ENCODE measurements around the gene PNPLA4. TPM values are rescaled to one million over a fixed set of nuclear protein-coding genes. Genes with fewer than 3 reads are reported as not detected.

Gene PNPLA4
- total RNA-seq, 2 donors from 2014 or later, result 5.7 to 19.4 TPM

- H3K4me1 ChIP-seq, result no peaks in the 10 kb centered on the region
- H3K27ac ChIP-seq, result no peak overlapping the region
- DNase-seq (no peak), ATAC-seq (no peak)
- 35 to 38% methylated on average over 1 of the region's 1 CpG for WGBS, 2 donors
- no peak overlapping the region for H3K4me3 ChIP-seq
- intact Hi-C loops (cut with DNase I), result no loop called here
- no peak for TF ChIP-seq POLR2A (IDR thresholded peaks at IDR 0.05)
- TF ChIP-seq, protein P1, sequence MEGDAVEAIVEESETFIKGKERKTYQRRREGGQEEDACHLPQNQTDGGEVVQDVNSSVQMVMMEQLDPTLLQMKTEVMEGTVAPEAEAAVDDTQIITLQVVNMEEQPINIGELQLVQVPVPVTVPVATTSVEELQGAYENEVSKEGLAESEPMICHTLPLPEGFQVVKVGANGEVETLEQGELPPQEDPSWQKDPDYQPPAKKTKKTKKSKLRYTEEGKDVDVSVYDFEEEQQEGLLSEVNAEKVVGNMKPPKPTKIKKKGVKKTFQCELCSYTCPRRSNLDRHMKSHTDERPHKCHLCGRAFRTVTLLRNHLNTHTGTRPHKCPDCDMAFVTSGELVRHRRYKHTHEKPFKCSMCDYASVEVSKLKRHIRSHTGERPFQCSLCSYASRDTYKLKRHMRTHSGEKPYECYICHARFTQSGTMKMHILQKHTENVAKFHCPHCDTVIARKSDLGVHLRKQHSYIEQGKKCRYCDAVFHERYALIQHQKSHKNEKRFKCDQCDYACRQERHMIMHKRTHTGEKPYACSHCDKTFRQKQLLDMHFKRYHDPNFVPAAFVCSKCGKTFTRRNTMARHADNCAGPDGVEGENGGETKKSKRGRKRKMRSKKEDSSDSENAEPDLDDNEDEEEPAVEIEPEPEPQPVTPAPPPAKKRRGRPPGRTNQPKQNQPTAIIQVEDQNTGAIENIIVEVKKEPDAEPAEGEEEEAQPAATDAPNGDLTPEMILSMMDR (IDR thresholded peaks at IDR 0.05), result no peak
- H3K9me3 ChIP-seq, result no peaks in the 10 kb centered on the region
- no peaks in the 10 kb centered on the region for H3K27me3 ChIP-seq
- H3K36me3 ChIP-seq (replicated peaks in 1 of 2; ENCODE audit: insufficient read depth in 1 of 2, low read depth in 2 of 2), result no peaks in the 10 kb centered on the region
Observed at GRCh38 chrX:7960246-7960645, 33.0 kb upstream of the PNPLA4 start.

DNA sequence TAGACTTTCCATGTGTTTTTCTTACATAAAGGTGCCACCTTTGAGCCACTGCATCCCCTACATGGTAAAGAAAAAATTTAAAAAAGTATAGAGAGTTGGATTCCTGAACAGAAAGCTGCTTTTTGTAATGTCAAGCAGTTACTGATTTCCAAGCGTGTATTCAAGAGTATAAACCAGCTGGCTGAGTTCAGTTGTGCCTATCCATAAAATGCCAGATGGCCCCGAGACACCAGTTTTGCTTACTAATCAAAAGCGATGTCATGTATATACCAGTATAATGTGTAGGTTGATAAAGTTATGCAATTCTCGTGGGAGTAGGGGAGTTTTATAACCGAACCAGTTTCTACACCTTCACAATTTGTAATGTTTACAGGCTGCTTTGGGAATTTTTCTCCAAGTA is 26.2 kb upstream of the PNPLA4 start:
- no peaks in the 10 kb centered on the region for H3K36me3 ChIP-seq (replicated peaks in 1 of 2; ENCODE audit: insufficient read depth in 1 of 2, low read depth in 2 of 2)
- no peak overlapping the region for H3K27ac ChIP-seq
- TF ChIP-seq, protein P1 (IDR thresholded peaks at IDR 0.05), result no peak
- no peak for TF ChIP-seq POLR2A (IDR thresholded peaks at IDR 0.05)
- no peaks in the 10 kb centered on the region for H3K27me3 ChIP-seq
- 77 to 84% methylated on average over 5 of the region's 5 CpGs for WGBS, 2 donors
- H3K4me3 ChIP-seq, result no peak overlapping the region
- ATAC-seq (no peak), DNase-seq (no peak)
- H3K9me3 ChIP-seq, result no peaks in the 10 kb centered on the region
- H3K4me1 ChIP-seq, result no peaks in the 10 kb centered on the region
- intact Hi-C loops (cut with DNase I), result no loop called here

DNA sequence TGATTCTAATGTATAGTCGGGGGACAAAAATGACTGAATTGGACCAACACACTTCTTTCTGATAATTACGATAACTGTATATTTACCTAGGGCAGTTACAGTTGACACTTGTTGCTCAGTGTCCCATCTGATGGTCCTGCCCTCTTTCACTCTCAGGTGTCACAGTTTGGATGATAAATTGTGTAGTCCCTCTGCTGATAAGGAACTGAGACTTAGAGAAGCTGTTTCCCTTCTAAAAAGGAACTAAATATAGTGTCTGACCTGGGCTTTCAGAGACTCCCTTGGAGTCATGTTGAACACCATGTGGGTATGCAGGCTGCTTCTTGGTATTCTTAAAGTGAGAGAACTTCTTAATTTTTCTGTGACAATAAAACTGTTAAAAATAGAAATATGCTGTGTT is 23.7 kb upstream of the PNPLA4 start:
- Histone ChIP-seq H3K27me3 (no peaks in the 10 kb centered on the region), H3K27ac (no peak overlapping the region), H3K9me3 (no peaks in the 10 kb centered on the region), H3K36me3 (replicated peaks in 1 of 2; ENCODE audit: insufficient read depth in 1 of 2, low read depth in 2 of 2) (no peaks in the 10 kb centered on the region), H3K4me1 (no peaks in the 10 kb centered on the region), H3K4me3 (no peak overlapping the region)
- WGBS, 2 donors, result 65 to 68% methylated on average over 2 of the region's 2 CpGs
- ATAC-seq (no peak), DNase-seq (no peak)
- TF ChIP-seq, protein P1 (IDR thresholded peaks at IDR 0.05), result no peak
- no peak for TF ChIP-seq POLR2A (IDR thresholded peaks at IDR 0.05)
- intact Hi-C loops (cut with DNase I), result no loop called here

DNA sequence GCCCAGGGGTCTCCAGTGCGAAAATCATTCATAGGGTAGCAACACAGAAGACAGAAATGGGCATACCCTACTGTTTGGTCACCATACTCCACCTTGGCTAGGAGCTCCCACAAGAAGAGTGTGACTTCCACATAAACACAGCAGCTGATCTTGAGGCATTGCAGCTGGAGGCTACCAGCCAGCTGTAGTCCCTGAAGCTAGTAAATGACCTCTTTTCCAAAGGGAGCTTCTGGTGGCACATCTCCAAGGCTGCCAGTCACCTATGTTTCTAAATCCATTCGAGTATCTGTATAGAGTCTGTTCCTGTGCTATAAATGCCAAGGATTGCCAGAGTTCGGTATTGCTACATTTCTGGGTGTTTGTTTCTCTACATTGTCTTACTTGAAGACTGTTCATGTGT is 21.3 kb upstream of the PNPLA4 start:
- Histone ChIP-seq H3K9me3 (no peaks in the 10 kb centered on the region), H3K4me3 (no peak overlapping the region), H3K4me1 (no peaks in the 10 kb centered on the region), H3K27me3 (no peaks in the 10 kb centered on the region), H3K36me3 (replicated peaks in 1 of 2; ENCODE audit: insufficient read depth in 1 of 2, low read depth in 2 of 2) (no peaks in the 10 kb centered on the region), H3K27ac (no peak overlapping the region)
- WGBS, 2 donors, result 71 to 79% methylated on average over 3 of the region's 3 CpGs
- DNase-seq (no peak), ATAC-seq (no peak)
- intact Hi-C loops (cut with DNase I), result no loop called here
- no peak for TF ChIP-seq POLR2A (IDR thresholded peaks at IDR 0.05)
- TF ChIP-seq, protein P1 (IDR thresholded peaks at IDR 0.05), result no peak

DNA sequence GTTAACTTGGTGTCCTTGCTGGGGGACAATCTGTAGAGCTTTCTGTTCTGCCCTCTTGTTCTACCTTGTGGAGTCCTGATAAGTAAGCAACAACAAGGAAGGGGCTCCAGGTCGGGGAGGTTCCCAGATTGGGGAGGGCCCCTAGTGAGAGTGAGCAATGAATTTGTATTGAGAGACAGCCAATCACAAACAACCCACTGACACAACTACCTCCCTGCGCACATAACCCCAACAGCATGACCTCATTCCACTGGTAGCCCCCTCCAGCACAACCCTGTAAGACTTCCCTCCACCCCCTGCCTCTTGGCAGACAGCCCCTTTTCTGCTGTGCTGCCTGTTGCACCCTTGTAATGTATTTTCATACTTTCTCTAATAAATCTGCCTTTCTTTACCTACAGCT is 19.7 kb upstream of the PNPLA4 start:
- intact Hi-C loops (cut with DNase I), result no loop called here
- no peaks in the 10 kb centered on the region for H3K36me3 ChIP-seq (replicated peaks in 1 of 2; ENCODE audit: insufficient read depth in 1 of 2, low read depth in 2 of 2)
- 64 to 71% methylated on average over 2 of the region's 2 CpGs for WGBS, 2 donors
- H3K9me3 ChIP-seq, result no peaks in the 10 kb centered on the region
- H3K4me3 ChIP-seq, result no peak overlapping the region
- no peak overlapping the region for H3K27ac ChIP-seq
- H3K27me3 ChIP-seq, result no peaks in the 10 kb centered on the region
- ATAC-seq (no peak), DNase-seq (no peak)
- TF ChIP-seq POLR2A (IDR thresholded peaks at IDR 0.05), result no peak
- TF ChIP-seq, protein P1 (IDR thresholded peaks at IDR 0.05), result no peak
- H3K4me1 ChIP-seq, result no peaks in the 10 kb centered on the region
